ENCODE measurements around the gene PTF1A. TPM values are rescaled to one million over a fixed set of nuclear protein-coding genes. Genes with fewer than 3 reads are reported as not detected.
A peak's percentile ranks its signal among the peaks of the same experiment; 100 is the strongest.

The PTF1A gene
- total and polyA plus RNA-seq, 9 of the 15 experiments (the other 6 are each of a cell fraction or from before 2014, with no cell fraction given): not detected

DNA sequence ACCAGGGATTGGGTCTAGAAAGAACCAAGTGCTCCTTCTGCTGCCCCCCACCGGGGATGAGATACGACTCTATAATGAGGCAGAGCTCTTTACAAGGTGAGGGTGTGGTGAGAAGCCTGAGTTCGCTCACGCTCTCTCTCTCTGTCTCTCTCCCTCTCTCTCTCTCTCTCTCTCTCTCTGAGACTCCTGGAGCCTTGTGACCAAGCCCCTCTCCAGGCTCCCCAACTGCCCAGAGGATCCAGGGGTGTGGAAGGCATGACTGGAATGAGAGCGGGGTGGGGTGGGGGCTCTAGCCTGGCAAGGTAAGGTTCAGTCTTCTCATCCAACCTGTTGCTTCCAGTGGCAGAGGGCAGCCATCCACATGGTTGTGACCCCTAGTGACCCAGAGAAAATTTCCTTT lies 3.1 kb upstream of the PTF1A start:
- Histone ChIP-seq H3K9ac (ENCODE audit: insufficient read depth in 1 of 2, low read depth in 2 of 2, low read length in 2 of 2) (no peak overlapping the region), H3K4me3 (no peak overlapping the region), H3K4me1 (replicated peaks in 1 of 2; ENCODE audit: control insufficient read depth in 2 of 2, insufficient read depth in 2 of 2, low read length in 2 of 2) (no peaks in the 10 kb centered on the region; a peak in 1 of 5 replicates), H2AFZ (ENCODE audit: low read depth, low read length) (no peak overlapping the region), H3K9me3 (replicated peaks; ENCODE audit: control insufficient read depth, insufficient read depth, low read depth, low read length) (no peaks in the 10 kb centered on the region), H4K20me1 (replicated peaks; ENCODE audit: control insufficient read depth, insufficient read depth, low read length) (no peaks in the 10 kb centered on the region), H3K36me3 (ENCODE audit: control insufficient read depth, insufficient read depth, low read length) (no peaks in the 10 kb centered on the region), H3K79me2 (ENCODE audit: control insufficient read depth, insufficient read depth, low read length) (no peaks in the 10 kb centered on the region), H3K9me1 (ENCODE audit: control insufficient read depth, insufficient read depth, low read length) (no peaks in the 10 kb centered on the region), H3K27ac (ENCODE audit: extremely low read depth, low read depth, low read length) (no peak overlapping the region), H3K27me3 (ENCODE audit: control insufficient read depth in 2 of 2, insufficient read depth in 2 of 2, low read length in 2 of 2) (no peaks in the 10 kb centered on the region; a peak in 1 of 5 replicates), H3K4me2 (ENCODE audit: insufficient read depth, low read length) (no peak overlapping the region)
- no peak for FAIRE-seq
- WGBS (ENCODE audit: insufficient coverage, low coverage, missing lambda C conversion rate): 0% methylated on average over 5 of the region's 5 CpGs
- peak; percentile 47; the same call in 1 of the 3 replicates for ATAC-seq
- TF ChIP-seq KHSRP (IDR thresholded peaks at IDR 0.05): no peak
- no peak for TF ChIP-seq SMARCA5 (IDR thresholded peaks at IDR 0.05)
- TF ChIP-seq TEAD2 (tag; IDR thresholded peaks at IDR 0.05): no peak
- TF ChIP-seq SAP30 (IDR thresholded peaks at IDR 0.05; ENCODE audit: borderline replicate concordance, insufficient read depth, low read depth, low read length, poor library complexity, severe bottlenecking): no peak
- CTCF ChIA-PET (ENCODE audit: low intra/inter-chr PET ratio): no interaction called here
- intact Hi-C loops (cut with micrococcal nuclease) (no loop called here), in situ Hi-C loops (cut with MboI) (no loop called here)
- no peak for DNase-seq (ENCODE audit: extremely low read depth in 1 of 4, low spot score in 3 of 4)
- BruUV-seq (replicated peaks): no TSS peak
- POLR2A ChIA-PET: no interaction called here

DNA sequence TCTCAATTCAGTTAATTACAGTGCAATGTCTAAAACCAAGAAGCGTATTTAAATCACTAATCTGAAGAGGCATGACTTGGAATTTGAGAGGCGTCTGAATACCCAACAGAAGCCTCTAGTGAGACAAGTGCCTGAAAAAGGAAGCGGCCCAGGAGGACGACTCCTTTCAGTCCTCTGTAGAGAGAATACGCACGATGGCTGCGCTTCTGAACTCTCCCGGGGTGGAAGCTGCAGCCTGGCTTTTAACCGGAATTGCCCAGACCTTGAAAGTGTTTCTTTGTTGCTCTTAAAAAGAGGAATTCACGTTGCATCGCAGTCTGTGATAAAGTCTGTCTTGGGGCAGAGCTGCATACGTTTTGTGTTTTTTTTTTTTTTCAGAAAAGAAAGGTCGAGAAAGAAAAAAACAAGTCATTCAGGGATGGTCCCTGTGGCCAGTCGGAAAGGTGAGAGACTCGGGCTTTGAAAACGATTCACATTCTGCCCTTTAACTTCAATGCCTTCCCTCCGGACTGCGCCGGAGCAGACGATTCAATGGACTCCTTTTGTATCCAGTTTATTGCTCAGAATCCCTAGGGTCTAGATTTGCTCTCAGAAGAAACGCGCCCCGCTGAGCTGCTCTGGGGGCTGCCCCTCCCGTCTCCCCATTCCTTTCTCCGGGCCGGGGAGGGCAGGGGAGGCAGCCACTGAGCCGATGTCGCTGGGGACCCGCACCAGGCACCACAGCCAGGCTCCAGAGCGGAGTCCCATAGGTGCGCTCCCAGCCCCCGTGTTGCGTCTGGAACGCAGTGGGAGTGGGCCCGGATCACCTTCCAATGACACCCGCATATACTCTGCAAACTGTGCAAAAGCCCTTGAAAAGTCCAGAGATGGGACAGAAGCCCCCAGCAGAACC lies 994 bp upstream of the PTF1A start:
- DNase-seq (ENCODE audit: extremely low read depth in 1 of 4, low spot score in 3 of 4): no peak
- no peak overlapping the region for H2AFZ ChIP-seq (ENCODE audit: low read depth, low read length)
- no peak overlapping the region for H3K4me2 ChIP-seq (ENCODE audit: insufficient read depth, low read length)
- CTCF ChIA-PET (ENCODE audit: low intra/inter-chr PET ratio): no interaction called here
- TF ChIP-seq, protein P1, sequence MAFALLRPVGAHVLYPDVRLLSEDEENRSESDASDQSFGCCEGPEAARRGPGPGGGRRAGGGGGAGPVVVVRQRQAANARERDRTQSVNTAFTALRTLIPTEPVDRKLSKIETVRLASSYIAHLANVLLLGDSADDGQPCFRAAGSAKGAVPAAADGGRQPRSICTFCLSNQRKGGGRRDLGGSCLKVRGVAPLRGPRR (CRISPR knock-in tag; IDR thresholded peaks at IDR 0.05): no peak
- TF ChIP-seq, protein P2, sequence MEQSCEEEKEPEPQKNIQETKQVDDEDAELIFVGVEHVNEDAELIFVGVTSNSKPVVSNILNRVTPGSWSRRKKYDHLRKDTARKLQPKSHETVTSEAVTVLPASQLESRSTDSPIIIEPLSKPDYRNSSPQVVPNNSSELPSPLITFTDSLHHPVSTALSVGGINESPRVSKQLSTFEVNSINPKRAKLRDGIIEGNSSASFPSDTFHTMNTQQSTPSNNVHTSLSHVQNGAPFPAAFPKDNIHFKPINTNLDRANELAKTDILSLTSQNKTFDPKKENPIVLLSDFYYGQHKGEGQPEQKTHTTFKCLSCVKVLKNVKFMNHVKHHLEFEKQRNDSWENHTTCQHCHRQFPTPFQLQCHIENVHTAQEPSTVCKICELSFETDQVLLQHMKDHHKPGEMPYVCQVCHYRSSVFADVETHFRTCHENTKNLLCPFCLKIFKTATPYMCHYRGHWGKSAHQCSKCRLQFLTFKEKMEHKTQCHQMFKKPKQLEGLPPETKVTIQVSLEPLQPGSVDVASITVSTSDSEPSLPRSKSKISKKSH (CRISPR knock-in tag; IDR thresholded peaks at IDR 0.05): no peak
- TF ChIP-seq NCOA4 (IDR thresholded peaks at IDR 0.05; ENCODE audit: partially characterized antibody) (no peak), ZNF354B (CRISPR knock-in tag; IDR thresholded peaks at IDR 0.05) (no peak), ZNF583 (CRISPR knock-in tag; IDR thresholded peaks at IDR 0.05) (no peak)
- H3K27me3 ChIP-seq (ENCODE audit: control insufficient read depth in 2 of 2, insufficient read depth in 2 of 2, low read length in 2 of 2): peaks cover 9 to 17% of the 10 kb centered on the region in 2 experiments; a peak in 3 of 5 replicates
- intact Hi-C loops (cut with micrococcal nuclease): no loop called here
- H3K4me3 ChIP-seq: no peak overlapping the region
- in situ Hi-C loops (cut with MboI): no loop called here
- H4K20me1 ChIP-seq (replicated peaks; ENCODE audit: control insufficient read depth, insufficient read depth, low read length): no peaks in the 10 kb centered on the region
- BruUV-seq (replicated peaks): no TSS peak
- H3K79me2 ChIP-seq (ENCODE audit: control insufficient read depth, insufficient read depth, low read length): no peaks in the 10 kb centered on the region
- H3K9me3 ChIP-seq (replicated peaks; ENCODE audit: control insufficient read depth, insufficient read depth, low read depth, low read length): no peaks in the 10 kb centered on the region
- H3K4me1 ChIP-seq (replicated peaks in 1 of 2; ENCODE audit: control insufficient read depth in 2 of 2, insufficient read depth in 2 of 2, low read length in 2 of 2): peaks cover 0 to 6% of the 10 kb centered on the region in 2 experiments; a peak in 1 of 5 replicates
- 4% methylated on average over 31 of the region's 36 CpGs for WGBS (ENCODE audit: insufficient coverage, low coverage, missing lambda C conversion rate)
- FAIRE-seq: no peak
- POLR2A ChIA-PET: interaction anchor here (0.9 kb wide), 1 partner anchor 19 kb away, joined by 3 read pairs; no protein-coding TSS in a partner anchor
- no peak overlapping the region for H3K27ac ChIP-seq (ENCODE audit: extremely low read depth, low read depth, low read length)
- no peak overlapping the region for H3K9ac ChIP-seq (ENCODE audit: insufficient read depth in 1 of 2, low read depth in 2 of 2, low read length in 2 of 2)
- no peaks in the 10 kb centered on the region for H3K9me1 ChIP-seq (ENCODE audit: control insufficient read depth, insufficient read depth, low read length)
- ATAC-seq: no peak
- H3K36me3 ChIP-seq (ENCODE audit: control insufficient read depth, insufficient read depth, low read length): no peaks in the 10 kb centered on the region
